ENCODE results near the gene WDPCP. TPM values are rescaled to one million over a fixed set of nuclear protein-coding genes. Genes with fewer than 3 reads are reported as not detected.

WDPCP gene
- total RNA-seq, 1 donor from 2014 or later: 9.1 TPM

DNA sequence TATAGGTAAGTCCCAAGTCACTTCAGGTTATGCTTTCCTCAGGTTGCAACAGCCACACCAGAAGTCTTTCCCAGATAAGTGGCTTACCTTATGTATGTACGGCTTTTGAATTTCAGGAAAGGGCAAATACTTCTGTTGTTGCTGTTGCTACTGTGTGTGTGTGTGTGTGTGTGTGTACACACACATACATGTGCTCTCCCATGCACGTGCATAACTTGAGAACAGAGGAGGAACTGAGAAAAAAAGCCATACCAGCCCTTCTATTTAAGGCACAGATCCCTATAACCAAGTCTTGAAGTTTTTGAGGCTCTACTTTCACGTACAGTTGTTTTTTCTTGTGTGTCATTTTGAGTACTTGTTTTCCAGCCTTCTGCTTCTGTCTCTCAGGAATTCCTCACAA, 62.4 kb downstream of the WDPCP start:
- Mint-ChIP-seq H3K4me3 (no peak overlapping the region), H3K36me3 (ENCODE audit: low read depth) (peaks cover 17% of the 10 kb centered on the region), H3K4me1 (no peaks in the 10 kb centered on the region), H3K9me3 (peaks cover 21% of the 10 kb centered on the region), H3K27me3 (ENCODE audit: low read depth) (no peaks in the 10 kb centered on the region), H3K27ac (ENCODE audit: unreplicated experiment) (no peak overlapping the region)
- TF ChIP-seq, protein P1, sequence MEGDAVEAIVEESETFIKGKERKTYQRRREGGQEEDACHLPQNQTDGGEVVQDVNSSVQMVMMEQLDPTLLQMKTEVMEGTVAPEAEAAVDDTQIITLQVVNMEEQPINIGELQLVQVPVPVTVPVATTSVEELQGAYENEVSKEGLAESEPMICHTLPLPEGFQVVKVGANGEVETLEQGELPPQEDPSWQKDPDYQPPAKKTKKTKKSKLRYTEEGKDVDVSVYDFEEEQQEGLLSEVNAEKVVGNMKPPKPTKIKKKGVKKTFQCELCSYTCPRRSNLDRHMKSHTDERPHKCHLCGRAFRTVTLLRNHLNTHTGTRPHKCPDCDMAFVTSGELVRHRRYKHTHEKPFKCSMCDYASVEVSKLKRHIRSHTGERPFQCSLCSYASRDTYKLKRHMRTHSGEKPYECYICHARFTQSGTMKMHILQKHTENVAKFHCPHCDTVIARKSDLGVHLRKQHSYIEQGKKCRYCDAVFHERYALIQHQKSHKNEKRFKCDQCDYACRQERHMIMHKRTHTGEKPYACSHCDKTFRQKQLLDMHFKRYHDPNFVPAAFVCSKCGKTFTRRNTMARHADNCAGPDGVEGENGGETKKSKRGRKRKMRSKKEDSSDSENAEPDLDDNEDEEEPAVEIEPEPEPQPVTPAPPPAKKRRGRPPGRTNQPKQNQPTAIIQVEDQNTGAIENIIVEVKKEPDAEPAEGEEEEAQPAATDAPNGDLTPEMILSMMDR (conservative IDR thresholded peaks at IDR 0.05): no peak
- no peak for DNase-seq (ENCODE audit: low read depth, low spot score)

DNA sequence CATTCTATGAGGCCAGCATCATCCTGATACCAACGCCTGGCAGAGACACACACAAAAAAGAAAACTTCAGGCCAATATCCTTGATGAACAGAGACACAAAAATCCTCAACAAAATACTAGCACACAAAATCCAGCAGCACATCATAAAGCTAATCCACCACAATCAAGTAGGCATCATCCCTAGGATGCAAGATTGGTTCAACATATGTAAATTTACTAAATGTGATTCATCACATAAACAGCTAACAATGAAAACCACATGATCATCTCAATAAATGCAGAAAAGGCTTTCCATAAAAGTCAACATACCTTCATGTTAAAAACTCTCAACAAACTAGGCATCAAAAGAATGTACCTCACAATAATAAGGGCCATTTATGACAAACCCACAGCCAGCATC, 65.3 kb downstream of the WDPCP start:
- no peaks in the 10 kb centered on the region for H3K4me1 Mint-ChIP-seq
- no peak overlapping the region for H3K4me3 Mint-ChIP-seq
- H3K36me3 Mint-ChIP-seq (ENCODE audit: low read depth): peaks cover 28% of the 10 kb centered on the region
- TF ChIP-seq, protein P1 (conservative IDR thresholded peaks at IDR 0.05): no peak
- H3K27me3 Mint-ChIP-seq (ENCODE audit: low read depth): no peaks in the 10 kb centered on the region
- no peak overlapping the region for H3K27ac Mint-ChIP-seq (ENCODE audit: unreplicated experiment)
- DNase-seq (ENCODE audit: low read depth, low spot score): no peak
- peaks cover 28% of the 10 kb centered on the region for H3K9me3 Mint-ChIP-seq

DNA sequence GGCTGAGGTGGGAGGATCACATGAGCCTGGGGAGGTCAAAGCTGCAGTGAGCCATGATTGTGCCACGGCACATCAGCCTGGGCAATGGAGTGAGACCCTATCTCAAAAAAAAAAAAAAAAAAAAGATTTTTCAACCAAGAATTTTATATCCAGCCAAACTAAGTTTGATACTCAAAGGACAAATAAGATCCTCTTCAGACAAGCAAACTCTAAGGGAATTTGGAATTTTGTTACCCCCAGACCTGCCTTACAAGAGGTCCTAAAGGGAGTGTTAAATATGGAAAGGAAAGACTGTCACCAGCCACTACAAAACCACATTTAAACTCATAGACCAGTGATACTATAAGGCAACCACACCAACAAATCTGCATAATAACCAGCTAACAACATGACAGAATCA, 67.5 kb downstream of the WDPCP start:
- no peak overlapping the region for H3K4me3 Mint-ChIP-seq
- H3K9me3 Mint-ChIP-seq: peaks cover 28% of the 10 kb centered on the region
- H3K27me3 Mint-ChIP-seq (ENCODE audit: low read depth): no peaks in the 10 kb centered on the region

DNA sequence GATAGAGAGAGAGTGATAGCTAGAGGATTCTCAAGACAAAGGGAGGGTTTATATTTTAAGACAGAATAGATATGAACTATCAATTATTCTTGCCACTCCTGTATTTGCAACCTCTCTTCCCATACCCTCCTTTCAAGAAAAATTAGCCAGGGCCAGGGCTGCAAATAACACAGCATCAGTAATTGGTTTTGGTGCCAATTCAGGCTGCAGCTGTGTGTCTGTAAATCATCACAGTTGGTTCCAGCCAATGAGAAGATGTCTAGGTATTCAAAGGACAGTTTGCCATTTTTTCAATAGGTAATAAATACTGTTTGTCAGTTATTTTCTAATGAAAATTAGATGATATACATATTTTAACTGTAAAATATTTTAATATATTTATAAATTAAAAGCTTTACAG, 73.5 kb downstream of the WDPCP start:
- peaks cover 18% of the 10 kb centered on the region for H3K9me3 Mint-ChIP-seq
- DNase-seq (ENCODE audit: low read depth, low spot score): no peak
- H3K36me3 Mint-ChIP-seq (ENCODE audit: low read depth): peaks cover 17% of the 10 kb centered on the region
- H3K4me1 Mint-ChIP-seq: no peaks in the 10 kb centered on the region
- no peak overlapping the region for H3K27ac Mint-ChIP-seq (ENCODE audit: unreplicated experiment)
- TF ChIP-seq, protein P1 (conservative IDR thresholded peaks at IDR 0.05): no peak
- no peak overlapping the region for H3K4me3 Mint-ChIP-seq
- H3K27me3 Mint-ChIP-seq (ENCODE audit: low read depth): no peaks in the 10 kb centered on the region

More for the DNA sequence above, 67.5 kb downstream of the WDPCP start:
- H3K36me3 Mint-ChIP-seq (ENCODE audit: low read depth): peaks cover 28% of the 10 kb centered on the region
- no peak overlapping the region for H3K27ac Mint-ChIP-seq (ENCODE audit: unreplicated experiment)
- TF ChIP-seq, protein P1 (conservative IDR thresholded peaks at IDR 0.05): no peak
- DNase-seq (ENCODE audit: low read depth, low spot score): no peak
- no peaks in the 10 kb centered on the region for H3K4me1 Mint-ChIP-seq

DNA sequence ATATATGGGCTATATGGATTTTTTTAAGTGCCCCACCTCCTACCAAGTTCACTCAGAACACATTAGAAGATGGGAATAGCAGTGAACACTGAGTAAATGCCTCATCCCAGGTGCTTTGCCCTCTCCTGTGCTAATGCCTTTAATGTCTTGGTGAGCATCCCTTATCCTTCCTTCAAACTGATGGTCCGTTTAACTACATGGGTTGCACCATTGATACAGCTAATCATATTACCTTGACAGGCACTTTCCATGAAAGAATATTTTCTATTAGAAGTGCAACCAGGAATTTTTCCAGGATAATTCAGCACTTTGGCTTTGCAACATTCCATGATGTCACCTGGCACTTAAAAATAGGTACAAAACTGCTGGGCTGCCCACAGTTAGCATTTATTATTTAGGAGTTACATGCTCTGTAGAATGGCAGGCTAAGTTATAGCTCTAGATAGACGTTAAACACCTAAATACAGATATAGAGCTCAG, 74.0 kb downstream of the WDPCP start:
- no peaks in the 10 kb centered on the region for H3K27me3 Mint-ChIP-seq (ENCODE audit: low read depth)
- H3K9me3 Mint-ChIP-seq: peaks cover 21% of the 10 kb centered on the region
- TF ChIP-seq, protein P1 (conservative IDR thresholded peaks at IDR 0.05): no peak
- peaks cover 15% of the 10 kb centered on the region for H3K36me3 Mint-ChIP-seq (ENCODE audit: low read depth)
- no peak overlapping the region for H3K27ac Mint-ChIP-seq (ENCODE audit: unreplicated experiment)
- DNase-seq (ENCODE audit: low read depth, low spot score): no peak
- no peaks in the 10 kb centered on the region for H3K4me1 Mint-ChIP-seq
- no peak overlapping the region for H3K4me3 Mint-ChIP-seq

DNA sequence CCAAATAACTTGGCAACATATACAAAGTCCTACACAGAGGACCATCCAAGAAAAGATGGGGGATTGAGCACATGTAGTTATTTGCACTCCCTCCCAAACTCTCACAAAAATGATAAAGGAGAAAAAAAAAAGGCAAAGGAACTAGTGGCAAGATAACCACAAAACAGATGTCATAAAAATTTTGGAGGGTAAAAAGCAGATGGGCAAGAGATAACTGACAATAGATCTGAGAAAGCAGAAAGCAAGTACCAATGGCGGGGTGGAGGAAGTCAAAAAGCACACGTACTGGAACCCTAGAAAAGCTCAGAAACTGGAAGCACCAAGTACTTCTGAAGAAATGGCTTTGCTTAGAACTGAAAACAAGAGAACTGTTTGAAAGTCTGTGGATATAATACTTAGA, 82.0 kb downstream of the WDPCP start:
- Mint-ChIP-seq H3K4me1 (no peaks in the 10 kb centered on the region), H3K27ac (ENCODE audit: unreplicated experiment) (no peak overlapping the region), H3K9me3 (peaks cover 27% of the 10 kb centered on the region), H3K36me3 (ENCODE audit: low read depth) (peaks cover 17% of the 10 kb centered on the region), H3K4me3 (no peak overlapping the region), H3K27me3 (ENCODE audit: low read depth) (no peaks in the 10 kb centered on the region)
- DNase-seq (ENCODE audit: low read depth, low spot score): no peak
- TF ChIP-seq, protein P1 (conservative IDR thresholded peaks at IDR 0.05): no peak
